Left hindlimb (tissue), 1 donor: ENCODE results near the gene EVPLL.
"Not testable (repeated sequence)": the region's sequence is repeated elsewhere in the genome, so short reads cannot be mapped to it uniquely, and the experiment has no call there.

Source experiments
- DNase-seq: peaks from one replicate; pipeline ENCODE4 v3.0.0-alpha.2; 2018

EVPLL gene

GRCh38 chr17:18426639-18427038 lies 49.1 kb downstream of the EVPLL start:
- DNase-seq, result not testable (repeated sequence)

- DNase-seq, result not testable (repeated sequence)
Observed at GRCh38 chr17:18432206-18432605, 54.6 kb downstream of the EVPLL start.
